Esophagus squamous epithelium (tissue), 4 donors: Measurements from ENCODE around the gene PRIM2.
"Not testable (repeated sequence)": the region's sequence is repeated elsewhere in the genome, so short reads cannot be mapped to it uniquely, and the experiment has no call there.

Experiments
- POLR2A ChIP-seq, 4 donors: fragments of 450-650 bp; IDR thresholded peaks; one replicate each; pipeline ENCODE4 v1.6.1; 2017; ENCODE audit warnings: antibody characterized with exemption in 4 of 4, mild to moderate bottlenecking in 4 of 4, moderate library complexity in 3 of 4
- TF ChIP-seq, protein P1 (sequence below), 6 experiments: fragments of 450-650 bp in 4 of 6; fragments of 200-600 bp in 2 of 6; sonication (generic) in 2 of 6; IDR thresholded peaks; one replicate each; pipeline ENCODE4 v1.5.1; 2016 to 2019; ENCODE audit warnings: antibody characterized with exemption in 6 of 6, mild to moderate bottlenecking in 4 of 6, moderate library complexity in 4 of 6

GRCh38 chr6:57346715-57347114 is 29.3 kb downstream of the PRIM2 start:
- TF ChIP-seq, protein P1, sequence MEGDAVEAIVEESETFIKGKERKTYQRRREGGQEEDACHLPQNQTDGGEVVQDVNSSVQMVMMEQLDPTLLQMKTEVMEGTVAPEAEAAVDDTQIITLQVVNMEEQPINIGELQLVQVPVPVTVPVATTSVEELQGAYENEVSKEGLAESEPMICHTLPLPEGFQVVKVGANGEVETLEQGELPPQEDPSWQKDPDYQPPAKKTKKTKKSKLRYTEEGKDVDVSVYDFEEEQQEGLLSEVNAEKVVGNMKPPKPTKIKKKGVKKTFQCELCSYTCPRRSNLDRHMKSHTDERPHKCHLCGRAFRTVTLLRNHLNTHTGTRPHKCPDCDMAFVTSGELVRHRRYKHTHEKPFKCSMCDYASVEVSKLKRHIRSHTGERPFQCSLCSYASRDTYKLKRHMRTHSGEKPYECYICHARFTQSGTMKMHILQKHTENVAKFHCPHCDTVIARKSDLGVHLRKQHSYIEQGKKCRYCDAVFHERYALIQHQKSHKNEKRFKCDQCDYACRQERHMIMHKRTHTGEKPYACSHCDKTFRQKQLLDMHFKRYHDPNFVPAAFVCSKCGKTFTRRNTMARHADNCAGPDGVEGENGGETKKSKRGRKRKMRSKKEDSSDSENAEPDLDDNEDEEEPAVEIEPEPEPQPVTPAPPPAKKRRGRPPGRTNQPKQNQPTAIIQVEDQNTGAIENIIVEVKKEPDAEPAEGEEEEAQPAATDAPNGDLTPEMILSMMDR (IDR thresholded peaks at IDR 0.05), result not testable (repeated sequence)
- not testable (repeated sequence) for TF ChIP-seq POLR2A (IDR thresholded peaks at IDR 0.05)
